Astrocyte (in vitro differentiated cells and primary cell): ENCODE measurements around the gene ASTN1.

Source experiments
- EZH2 ChIP-seq: IDR thresholded peaks from 2 replicates; pipeline ENCODE4 v1.6.1; 2012; ENCODE audit warnings: mild to moderate bottlenecking, low read length, inconsistent platforms; ENCODE audit not compliant: insufficient read depth
- TF ChIP-seq, protein P1 (sequence below): IDR thresholded peaks from 2 replicates; pipeline ENCODE4 v1.5.1; 2011; ENCODE audit warnings: low read depth, mild to moderate bottlenecking, inconsistent platforms, low read length, moderate library complexity; ENCODE audit not compliant: insufficient read depth

DNA sequence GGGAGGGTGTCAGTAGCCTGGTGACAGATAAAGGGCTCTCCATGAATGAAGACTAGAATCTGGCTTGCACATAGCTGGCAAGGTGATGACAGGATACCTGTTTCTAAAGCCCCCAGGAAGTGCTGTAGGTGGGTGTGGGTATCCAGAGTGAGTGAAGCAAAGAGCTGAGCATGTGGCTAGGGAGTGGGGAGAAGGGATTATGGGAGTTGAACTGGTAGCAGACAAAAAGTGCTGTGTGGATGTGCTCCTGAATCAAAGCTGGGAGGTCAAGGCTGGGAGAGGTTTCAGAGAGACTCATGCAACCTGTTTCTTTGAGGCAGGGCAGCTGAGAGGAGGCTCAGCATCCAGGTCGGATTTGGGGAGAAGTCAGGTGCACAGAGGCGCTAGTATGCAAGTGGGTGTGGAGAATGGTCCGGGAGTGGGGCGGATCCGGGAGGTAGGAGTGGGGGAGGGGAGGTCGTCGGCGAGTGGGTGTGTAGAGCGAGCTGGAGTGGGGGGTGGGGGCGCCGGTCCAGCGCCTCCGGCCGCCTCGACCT is 600 bp downstream of the ASTN1 start:
- TF ChIP-seq, protein P1, sequence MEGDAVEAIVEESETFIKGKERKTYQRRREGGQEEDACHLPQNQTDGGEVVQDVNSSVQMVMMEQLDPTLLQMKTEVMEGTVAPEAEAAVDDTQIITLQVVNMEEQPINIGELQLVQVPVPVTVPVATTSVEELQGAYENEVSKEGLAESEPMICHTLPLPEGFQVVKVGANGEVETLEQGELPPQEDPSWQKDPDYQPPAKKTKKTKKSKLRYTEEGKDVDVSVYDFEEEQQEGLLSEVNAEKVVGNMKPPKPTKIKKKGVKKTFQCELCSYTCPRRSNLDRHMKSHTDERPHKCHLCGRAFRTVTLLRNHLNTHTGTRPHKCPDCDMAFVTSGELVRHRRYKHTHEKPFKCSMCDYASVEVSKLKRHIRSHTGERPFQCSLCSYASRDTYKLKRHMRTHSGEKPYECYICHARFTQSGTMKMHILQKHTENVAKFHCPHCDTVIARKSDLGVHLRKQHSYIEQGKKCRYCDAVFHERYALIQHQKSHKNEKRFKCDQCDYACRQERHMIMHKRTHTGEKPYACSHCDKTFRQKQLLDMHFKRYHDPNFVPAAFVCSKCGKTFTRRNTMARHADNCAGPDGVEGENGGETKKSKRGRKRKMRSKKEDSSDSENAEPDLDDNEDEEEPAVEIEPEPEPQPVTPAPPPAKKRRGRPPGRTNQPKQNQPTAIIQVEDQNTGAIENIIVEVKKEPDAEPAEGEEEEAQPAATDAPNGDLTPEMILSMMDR: no peak
- TF ChIP-seq EZH2: no peak
